ENCODE data around the gene ANKMY1.

The ANKMY1 gene

DNA sequence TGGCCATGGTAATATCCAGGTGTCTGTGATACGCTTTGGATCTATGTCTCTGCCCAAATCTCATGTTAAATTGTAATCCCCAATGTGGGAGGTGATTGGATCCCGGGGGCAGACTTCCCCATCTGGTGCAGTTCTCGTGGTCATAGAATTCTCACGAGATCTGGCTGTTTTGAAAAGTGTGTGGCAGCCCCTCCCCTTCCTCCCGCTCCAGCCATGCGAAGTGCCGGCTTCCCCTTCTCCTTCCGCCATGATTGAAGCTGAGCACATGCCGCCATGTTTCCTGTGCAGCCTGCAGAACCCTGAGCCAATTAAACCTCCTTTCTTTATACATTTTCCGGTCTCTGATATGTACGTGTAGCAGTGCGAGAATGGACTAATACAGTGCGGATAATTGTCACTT lies 79.9 kb downstream of the ANKMY1 start:
- TF ChIP-seq, protein P1, sequence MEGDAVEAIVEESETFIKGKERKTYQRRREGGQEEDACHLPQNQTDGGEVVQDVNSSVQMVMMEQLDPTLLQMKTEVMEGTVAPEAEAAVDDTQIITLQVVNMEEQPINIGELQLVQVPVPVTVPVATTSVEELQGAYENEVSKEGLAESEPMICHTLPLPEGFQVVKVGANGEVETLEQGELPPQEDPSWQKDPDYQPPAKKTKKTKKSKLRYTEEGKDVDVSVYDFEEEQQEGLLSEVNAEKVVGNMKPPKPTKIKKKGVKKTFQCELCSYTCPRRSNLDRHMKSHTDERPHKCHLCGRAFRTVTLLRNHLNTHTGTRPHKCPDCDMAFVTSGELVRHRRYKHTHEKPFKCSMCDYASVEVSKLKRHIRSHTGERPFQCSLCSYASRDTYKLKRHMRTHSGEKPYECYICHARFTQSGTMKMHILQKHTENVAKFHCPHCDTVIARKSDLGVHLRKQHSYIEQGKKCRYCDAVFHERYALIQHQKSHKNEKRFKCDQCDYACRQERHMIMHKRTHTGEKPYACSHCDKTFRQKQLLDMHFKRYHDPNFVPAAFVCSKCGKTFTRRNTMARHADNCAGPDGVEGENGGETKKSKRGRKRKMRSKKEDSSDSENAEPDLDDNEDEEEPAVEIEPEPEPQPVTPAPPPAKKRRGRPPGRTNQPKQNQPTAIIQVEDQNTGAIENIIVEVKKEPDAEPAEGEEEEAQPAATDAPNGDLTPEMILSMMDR (IDR thresholded peaks at IDR 0.05): no peak
- Histone ChIP-seq H3K27me3 (no peaks in the 10 kb centered on the region), H3K36me3 (peaks cover 0 to 13% (median 6%) of the 10 kb centered on the region in 3 donors), H3K4me3 (no peak overlapping the region), H3K27ac (no peak overlapping the region), H3K9me3 (peaks cover 0 to 24% (median 11%) of the 10 kb centered on the region in 3 donors), H3K4me1 (no peaks in the 10 kb centered on the region)
- intact Hi-C loops (cut with DNase I; ENCODE audit: low total_unique reads): no loop called here
- no peak for DNase-seq

DNA sequence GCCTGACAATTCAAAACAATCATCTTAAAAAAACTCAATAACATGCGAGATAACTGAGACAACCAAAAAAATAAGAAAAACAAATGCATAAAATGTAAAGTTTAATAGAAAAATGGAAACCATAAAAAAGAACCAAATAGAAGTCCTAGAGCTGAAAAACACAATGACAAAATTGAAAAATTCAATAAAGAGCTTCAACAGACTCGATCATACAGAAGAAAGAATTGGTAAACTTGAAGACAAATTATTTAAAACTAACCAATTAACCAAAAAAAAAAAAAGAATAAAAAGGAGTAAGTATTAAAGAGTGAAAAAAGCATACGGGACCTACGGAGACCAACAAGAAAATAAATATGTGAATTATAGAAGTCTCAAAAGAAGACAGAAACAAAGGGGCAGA lies 84.6 kb downstream of the ANKMY1 start:
- H3K36me3 ChIP-seq: peaks cover 0 to 6% (median 6%) of the 10 kb centered on the region in 3 donors
- intact Hi-C loops (cut with DNase I; ENCODE audit: low total_unique reads): no loop called here
- H3K9me3 ChIP-seq: peaks cover 0 to 24% (median 11%) of the 10 kb centered on the region in 3 donors
- H3K27ac ChIP-seq: no peak overlapping the region
- H3K4me3 ChIP-seq: no peak overlapping the region
- no peak for DNase-seq
- no peaks in the 10 kb centered on the region for H3K27me3 ChIP-seq
- TF ChIP-seq, protein P1 (IDR thresholded peaks at IDR 0.05): no peak
- H3K4me1 ChIP-seq: no peaks in the 10 kb centered on the region

DNA sequence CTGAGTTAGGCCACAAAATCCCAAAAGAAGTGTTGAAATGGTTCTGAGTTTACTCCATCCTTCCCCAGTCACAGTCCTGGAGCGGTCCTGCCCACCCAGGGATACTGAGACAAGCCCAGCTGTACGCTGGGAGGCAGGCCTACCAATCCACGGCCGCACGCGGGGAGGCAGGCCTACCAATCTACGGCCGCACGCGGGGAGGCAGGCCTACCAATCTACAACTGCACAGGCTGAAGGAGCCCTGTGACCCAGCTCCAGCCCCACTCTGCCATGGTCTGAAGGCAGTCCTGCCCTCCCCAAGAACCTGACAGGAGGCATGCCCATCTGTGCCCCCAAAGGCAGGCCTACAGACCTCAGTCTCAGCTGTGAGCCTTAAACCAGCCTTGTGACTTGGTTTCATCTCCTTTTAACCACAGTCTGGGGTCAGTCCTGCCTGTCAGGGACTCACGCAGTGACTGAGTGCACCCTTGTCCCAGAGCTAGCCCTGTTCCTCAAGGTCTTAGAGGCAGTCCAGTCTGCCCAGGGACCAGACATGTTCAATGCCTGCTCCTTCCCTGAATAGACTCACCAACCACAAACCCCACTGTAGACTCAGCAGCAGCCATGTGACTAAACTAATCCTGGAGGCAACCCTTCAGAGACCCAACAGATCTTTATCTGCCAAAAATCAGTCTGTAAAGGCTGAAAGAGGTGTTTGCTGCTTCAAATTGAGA lies 85.6 kb downstream of the ANKMY1 start:
- no peaks in the 10 kb centered on the region for H3K4me1 ChIP-seq
- intact Hi-C loops (cut with DNase I; ENCODE audit: low total_unique reads): no loop called here
- peak in 1 of 2 donors; percentile 8 for DNase-seq
- TF ChIP-seq, protein P1 (IDR thresholded peaks at IDR 0.05): no peak
- H3K9me3 ChIP-seq: peaks cover 0 to 24% (median 11%) of the 10 kb centered on the region in 3 donors
- H3K4me3 ChIP-seq: no peak overlapping the region
- peaks cover 2 to 6% (median 6%) of the 10 kb centered on the region in 3 donors for H3K36me3 ChIP-seq
- H3K27me3 ChIP-seq: no peaks in the 10 kb centered on the region
- no peak overlapping the region for H3K27ac ChIP-seq

DNA sequence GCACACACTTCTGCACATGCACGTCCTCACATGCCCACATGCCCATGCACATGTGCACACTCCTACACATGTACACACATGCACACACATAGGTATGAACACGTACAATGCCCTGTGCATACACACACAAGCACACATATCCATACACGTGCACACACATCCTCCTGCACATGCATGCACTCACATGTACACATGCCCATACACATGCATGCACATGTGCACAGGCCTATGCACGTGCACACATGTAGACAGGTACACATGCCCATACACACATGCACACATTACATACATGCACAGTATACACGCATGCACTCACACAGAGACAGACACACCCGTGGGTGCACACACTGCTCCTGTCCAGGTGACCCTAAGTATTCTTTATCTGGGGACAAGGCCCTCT lies 88.0 kb downstream of the ANKMY1 start:
- Histone ChIP-seq H3K27ac (no peak overlapping the region), H3K9me3 (peaks cover 0 to 12% (median 11%) of the 10 kb centered on the region in 3 donors), H3K4me1 (no peaks in the 10 kb centered on the region), H3K27me3 (no peaks in the 10 kb centered on the region), H3K4me3 (no peak overlapping the region), H3K36me3 (peaks cover 6 to 27% (median 25%) of the 10 kb centered on the region in 3 donors)
- TF ChIP-seq, protein P1 (IDR thresholded peaks at IDR 0.05): no peak
- intact Hi-C loops (cut with DNase I; ENCODE audit: low total_unique reads): no loop called here
- no peak for DNase-seq

DNA sequence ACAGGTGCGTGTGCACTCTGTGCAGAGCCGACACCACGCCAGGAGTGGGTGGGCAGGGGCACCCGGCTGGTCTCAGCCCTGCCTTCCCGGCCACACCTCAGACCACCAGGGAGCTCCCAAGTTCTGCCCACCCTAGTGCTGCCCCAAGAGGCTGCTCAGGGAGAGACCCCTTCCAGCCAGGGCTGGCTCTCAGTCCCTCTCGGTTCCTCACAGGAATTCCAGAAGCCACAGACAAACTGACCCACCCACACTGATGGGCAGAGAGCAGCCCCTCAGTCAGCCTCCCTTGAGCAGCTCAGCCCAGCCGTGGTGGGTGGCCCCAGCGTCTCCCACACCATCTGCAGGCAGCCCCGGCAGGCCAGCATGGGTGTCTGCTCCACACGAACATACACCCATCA lies 88.5 kb downstream of the ANKMY1 start:
- Histone ChIP-seq H3K27me3 (no peaks in the 10 kb centered on the region), H3K9me3 (peaks cover 0 to 9% (median 8%) of the 10 kb centered on the region in 3 donors)
- no peak for DNase-seq

More for the DNA sequence above, 88.5 kb downstream of the ANKMY1 start:
- no peaks in the 10 kb centered on the region for H3K4me1 ChIP-seq
- intact Hi-C loops (cut with DNase I; ENCODE audit: low total_unique reads): no loop called here
- H3K4me3 ChIP-seq: no peak overlapping the region
- TF ChIP-seq, protein P1 (IDR thresholded peaks at IDR 0.05): no peak
- H3K27ac ChIP-seq: no peak overlapping the region
- peaks cover 6 to 32% (median 28%) of the 10 kb centered on the region in 3 donors for H3K36me3 ChIP-seq
